HG03103 (cell line): ENCODE results near the gene TAS2R4.
A peak's percentile ranks its signal among the peaks of the same experiment; 100 is the strongest.
"Not testable (repeated sequence)": the region's sequence is repeated elsewhere in the genome, so short reads cannot be mapped to it uniquely, and the experiment has no call there.

ENCODE experiments used
- ATAC-seq: cut with Tn5 transposase; IDR thresholded peaks from one replicate; pipeline ENCODE4 v1.9.1; 2021; ENCODE audit warnings: low read depth; ENCODE audit not compliant: unreplicated experiment

Gene TAS2R4

GRCh38 chr7:141776374-141776773 lies at the start of gene TAS2R4:
TSS of gene TAS2R4 (plus strand) at chr7:141776674. CDS start at chr7:141778489, 1,815 bp downstream.
- no peak for ATAC-seq

GRCh38 chr7:141729020-141729419 lies 47.5 kb upstream of the TAS2R4 start:
- ATAC-seq: no peak

- ATAC-seq: no peak
Measured at GRCh38 chr7:141731476-141732149, 44.9 kb upstream of the TAS2R4 start.

GRCh38 chr7:141737118-141737835 lies 39.2 kb upstream of the TAS2R4 start:
- ATAC-seq: no peak

- ATAC-seq: peak; percentile 87
Measured at GRCh38 chr7:141737836-141738591, 38.5 kb upstream of the TAS2R4 start, which contains the start of gene SSBP1. TSS of gene SSBP1 (plus strand) at chr7:141738358. CDS start at chr7:141739167, 809 bp downstream.

GRCh38 chr7:141738592-141739013 lies 37.9 kb upstream of the TAS2R4 start:
- no peak for ATAC-seq

DNA sequence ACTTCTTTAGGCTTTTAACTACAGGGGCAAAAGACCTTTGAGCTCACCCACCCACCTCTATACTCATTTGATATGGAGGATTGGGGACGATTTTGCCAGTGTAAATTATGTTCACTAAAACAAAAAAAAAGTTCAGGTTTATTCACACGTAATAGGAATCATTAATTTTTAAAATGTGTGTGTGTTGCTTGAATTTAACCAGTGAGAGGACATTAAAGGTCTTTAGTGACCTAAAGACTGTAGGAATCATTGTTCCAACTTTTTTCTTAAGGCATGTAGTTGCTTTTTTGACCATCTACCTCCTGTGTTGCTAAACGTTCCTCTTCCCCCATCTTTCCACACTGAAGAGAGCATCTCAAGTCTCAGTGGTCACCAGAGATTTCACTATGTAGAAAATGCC lies 37.2 kb upstream of the TAS2R4 start:
- no peak for ATAC-seq

- ATAC-seq: no peak
Measured at GRCh38 chr7:141742229-141742628, 34.2 kb upstream of the TAS2R4 start.

DNA sequence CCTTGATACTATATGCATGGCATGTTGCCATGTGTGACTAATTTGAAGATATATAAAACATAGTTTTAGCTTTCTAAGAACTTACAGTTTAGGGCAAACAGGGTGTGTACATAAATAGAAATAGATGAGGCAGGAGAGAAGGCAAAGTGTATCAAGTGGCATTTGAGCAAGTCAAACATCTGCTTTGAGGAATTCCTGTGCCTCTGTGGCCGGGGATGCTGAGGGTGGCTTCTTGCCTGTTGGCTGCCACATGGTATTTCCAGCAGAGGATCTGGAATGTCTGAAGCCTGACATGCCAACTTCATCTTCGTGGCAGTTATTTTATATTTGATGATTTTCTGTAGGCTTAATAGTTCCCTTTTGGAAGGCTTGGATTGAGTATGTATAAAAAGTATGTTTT lies 32.3 kb upstream of the TAS2R4 start:
- no peak for ATAC-seq

DNA sequence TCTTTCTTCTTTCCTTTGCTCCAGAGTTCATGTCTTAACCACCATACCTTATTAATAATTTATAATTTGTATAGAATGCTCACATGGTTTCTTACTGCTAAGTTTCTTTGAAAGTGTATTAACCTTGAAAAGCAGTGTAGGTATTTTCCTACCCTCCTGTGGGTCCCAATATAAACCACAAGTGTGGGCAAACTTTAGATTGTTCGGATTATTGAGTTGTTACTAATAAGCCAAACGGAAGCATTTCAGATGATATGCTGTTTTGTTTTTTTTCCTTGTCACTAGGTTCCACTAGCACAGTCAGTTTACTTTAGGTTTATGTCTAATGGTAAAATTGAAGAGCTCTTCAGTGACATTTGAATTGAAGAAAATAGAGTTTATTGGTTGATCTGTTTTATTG lies 28.1 kb upstream of the TAS2R4 start:
- ATAC-seq: no peak

DNA sequence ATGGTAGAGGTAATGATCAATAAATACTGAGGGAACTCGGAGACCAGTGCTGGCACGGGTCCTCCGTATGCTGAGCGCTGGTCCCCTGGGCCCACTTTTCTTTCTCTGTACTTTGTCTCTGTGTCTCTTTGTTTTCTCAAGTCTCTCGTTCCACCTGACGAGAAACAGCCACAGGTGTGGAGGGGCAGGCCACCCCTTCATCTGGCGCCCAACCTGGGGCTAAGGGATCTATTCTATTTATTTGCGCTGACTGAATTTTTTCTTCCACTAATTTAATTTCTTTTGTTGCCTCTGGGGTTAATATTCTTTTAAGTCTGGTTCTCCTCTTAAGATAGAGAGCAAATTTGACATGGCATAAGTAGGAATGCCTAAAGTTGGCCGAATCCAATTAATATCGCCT lies 24.6 kb upstream of the TAS2R4 start:
- not testable (repeated sequence) for ATAC-seq

GRCh38 chr7:141752634-141753033 lies 23.8 kb upstream of the TAS2R4 start:
- no peak for ATAC-seq

DNA sequence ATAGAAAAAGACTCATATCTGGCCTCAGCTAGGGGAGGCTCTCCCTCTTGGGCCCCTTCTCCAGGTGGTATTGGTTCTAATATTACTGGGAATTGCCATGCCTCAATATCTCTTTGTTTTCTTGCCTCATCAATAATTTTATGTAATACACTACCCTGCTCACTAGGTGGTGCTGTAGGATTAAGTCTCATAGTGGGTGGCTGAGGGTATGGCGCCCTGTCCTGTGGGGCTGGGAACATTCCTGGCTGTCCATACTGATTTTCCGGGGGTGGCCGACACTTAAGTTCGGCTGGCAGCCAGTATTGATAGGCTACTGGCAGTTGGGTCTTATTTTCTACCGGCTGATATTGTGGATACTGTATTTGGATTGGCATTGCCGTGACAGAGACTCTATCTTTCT lies 21.5 kb upstream of the TAS2R4 start:
- ATAC-seq: no peak

GRCh38 chr7:141763797-141764196 lies 12.7 kb upstream of the TAS2R4 start, which contains the start of gene TAS2R3:
TSS of gene TAS2R3 (plus strand) at chr7:141764097. CDS start at chr7:141764159, 62 bp downstream.
- no peak for ATAC-seq

DNA sequence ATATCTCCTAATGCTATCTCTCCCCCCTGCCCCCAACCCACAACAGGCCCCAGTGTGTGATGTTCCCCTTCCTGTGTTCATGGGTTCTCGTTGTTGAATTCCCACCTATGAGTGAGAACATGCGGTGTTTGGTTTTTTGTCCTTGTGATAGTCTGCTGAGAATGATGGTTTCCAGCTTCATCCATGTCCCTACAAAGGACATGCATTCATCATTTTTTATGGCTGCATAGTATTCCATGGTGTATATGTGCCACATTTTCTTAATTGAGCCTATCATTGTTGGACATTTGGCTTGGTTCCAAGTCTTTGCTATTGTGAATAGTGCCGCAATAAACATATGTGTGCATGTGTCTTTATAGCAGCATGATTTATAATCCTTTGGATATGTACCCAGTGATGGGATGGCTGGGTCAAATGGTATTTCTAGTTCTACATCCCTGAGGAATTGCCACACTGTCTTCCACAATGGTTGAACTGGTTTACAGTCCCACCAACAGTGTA lies 6.3 kb upstream of the TAS2R4 start:
- ATAC-seq: not testable (repeated sequence)

- ATAC-seq: peak; percentile 75
Measured at GRCh38 chr7:141785706-141786552, 9.5 kb downstream of the TAS2R4 start.

- no peak for ATAC-seq
Measured at GRCh38 chr7:141788296-141788695, 11.8 kb downstream of the TAS2R4 start.

- no peak for ATAC-seq
Measured at GRCh38 chr7:141789917-141790316, 13.4 kb downstream of the TAS2R4 start, which contains the start of gene TAS2R5. TSS of gene TAS2R5 (plus strand) at chr7:141790217. CDS start at chr7:141790362, 145 bp downstream.

DNA sequence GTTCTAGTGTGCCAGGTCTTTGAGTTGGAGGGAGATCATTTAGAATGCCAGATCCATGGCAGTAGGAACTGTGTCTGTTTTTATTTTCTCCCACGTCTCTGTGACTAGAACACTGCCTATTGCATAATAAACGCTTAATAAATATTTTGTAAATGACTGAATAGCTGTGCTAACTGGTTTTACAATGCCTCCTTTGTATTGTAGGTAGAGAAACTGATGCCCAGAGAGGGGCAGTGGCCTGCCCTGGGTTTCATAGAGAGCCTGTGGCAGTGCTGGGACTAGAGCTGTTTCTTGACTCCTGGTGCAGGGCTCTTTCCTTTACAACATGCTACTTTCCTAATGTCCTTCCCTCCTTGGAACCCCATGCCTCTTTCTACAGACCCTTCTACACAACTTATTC lies 16.1 kb downstream of the TAS2R4 start:
- ATAC-seq: no peak

DNA sequence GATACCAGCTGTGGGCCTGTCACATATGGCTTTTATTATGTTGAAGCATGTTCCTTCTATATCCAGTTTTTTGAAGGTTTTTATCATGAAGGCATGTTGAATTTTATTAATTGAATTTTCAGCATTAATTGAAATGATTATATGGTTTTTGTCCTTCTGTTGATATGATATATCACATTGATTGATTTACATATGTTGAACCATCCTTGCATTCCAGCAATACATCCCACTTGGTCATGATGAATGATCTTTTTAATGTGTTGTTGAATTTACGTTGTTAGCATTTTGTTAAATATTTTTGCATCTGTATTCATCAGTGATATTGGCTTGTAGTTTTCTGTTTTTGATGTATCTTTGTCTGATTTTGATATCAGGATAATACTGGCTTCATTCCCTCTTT lies 43.6 kb downstream of the TAS2R4 start:
- ATAC-seq: no peak
